Activated gamma-delta T cell treated with anti-CD3 and anti-CD28 coated beads, Interleukin-2, amount 50 U/mL, for 16 hours (primary cell): Measurements from ENCODE around the gene SNED1.

ENCODE experiments used
- DNase-seq: peaks from one replicate; pipeline ENCODE4 v3.0.0-alpha.2; 2020; ENCODE audit warnings: low read depth

The SNED1 gene

GRCh38 chr2:241067501-241068135, 69.2 kb downstream of the SNED1 start:
- no peak for DNase-seq

DNA sequence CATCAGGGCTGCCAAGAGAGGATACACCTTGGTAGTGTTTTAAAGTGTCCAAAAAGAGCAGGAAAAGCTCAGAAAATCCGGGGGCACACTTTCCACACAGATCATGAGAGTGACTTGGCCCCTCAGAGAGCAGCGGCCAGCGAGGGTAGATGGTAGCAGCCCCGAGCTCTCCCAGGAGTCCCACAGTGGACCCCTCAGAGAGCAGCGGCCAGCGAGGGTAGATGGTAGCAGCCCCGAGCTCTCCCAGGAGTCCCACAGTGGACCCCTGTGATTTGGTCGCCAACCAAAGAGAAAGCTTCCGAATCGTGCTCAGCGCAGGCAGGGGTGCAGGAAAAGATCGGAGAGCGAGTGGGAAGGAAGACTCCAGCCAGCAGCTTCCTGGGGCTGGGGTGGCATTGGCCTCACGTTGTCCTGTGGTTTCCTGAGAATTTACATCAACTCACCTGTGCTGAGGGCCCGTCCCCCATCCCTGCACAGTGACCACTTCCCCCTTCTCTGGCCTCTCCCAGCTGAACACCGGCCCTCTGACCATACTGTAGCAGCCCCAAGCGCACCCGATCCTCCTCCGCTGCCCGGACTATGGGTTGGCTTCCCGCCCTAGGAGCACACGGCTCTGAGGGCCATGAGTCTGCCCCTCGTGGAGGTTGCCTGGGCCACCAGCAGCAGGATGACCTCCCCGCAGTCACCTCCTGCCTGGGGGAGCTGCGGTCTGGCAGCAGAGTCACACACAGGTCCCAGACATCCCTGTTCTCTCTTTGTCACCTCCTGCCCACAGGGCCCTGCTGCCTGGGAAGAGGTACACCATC, 69.9 kb downstream of the SNED1 start:
- no peak for DNase-seq

DNA sequence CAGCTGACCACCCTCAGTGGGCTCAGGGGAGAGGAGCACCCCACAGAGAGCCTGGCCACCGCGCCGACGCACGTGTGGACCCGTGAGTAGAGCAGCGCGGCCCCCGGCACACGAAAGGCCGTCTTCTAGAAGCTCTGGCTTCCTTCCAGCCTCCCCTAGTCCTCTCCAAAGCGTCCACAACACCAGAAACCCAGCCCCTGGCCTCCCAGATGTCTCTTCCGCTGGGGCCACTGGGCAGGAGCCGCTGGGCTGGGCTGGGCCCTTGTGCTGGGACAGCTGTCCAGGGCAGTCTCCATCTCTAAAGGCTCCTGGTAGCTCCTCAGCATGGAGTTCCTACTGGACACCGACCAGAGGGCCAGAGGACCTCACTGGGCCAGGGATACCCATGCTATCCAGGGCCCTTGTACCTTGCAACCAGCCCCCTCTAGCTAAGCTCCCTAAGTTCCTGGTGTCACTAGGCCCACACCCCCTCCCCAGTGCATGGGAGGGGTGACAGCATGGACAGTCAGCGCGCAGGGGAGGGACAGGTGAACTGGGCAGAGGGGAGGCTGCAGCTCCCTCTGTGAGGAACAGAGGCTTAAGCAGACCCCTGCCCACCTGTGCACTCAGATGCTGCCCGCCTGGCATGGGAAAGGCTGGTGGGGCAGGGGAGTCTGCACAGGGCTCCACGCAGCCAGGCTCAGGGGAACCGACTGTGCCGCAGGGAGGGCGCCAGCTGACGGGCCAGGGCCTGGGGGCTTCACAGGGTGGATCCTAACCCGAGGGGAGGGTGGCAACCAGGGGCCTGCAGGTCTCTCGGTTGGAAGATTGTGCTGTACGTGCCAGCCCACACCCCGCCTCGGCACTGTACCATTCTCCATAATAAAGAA, 70.8 kb downstream of the SNED1 start:
- no peak for DNase-seq

DNA sequence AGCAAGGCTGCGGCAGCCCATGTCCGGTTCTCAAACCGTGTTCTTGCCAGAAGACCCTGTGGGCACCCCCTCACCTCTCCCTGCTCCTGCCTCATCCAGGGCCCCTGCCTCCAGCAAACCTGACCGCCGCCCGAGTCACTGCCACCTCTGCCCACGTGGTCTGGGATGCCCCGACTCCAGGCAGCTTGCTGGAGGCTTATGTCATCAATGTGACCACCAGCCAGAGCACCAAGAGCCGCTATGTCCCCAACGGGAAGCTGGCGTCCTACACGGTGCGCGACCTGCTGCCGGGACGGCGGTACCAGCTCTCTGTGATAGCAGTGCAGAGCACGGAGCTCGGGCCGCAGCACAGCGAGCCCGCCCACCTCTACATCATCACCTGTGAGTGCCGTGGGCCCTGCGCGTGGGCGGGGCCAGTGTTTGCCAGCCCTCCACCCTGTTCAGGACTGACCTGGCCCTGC, 71.4 kb downstream of the SNED1 start:
- no peak for DNase-seq

DNA sequence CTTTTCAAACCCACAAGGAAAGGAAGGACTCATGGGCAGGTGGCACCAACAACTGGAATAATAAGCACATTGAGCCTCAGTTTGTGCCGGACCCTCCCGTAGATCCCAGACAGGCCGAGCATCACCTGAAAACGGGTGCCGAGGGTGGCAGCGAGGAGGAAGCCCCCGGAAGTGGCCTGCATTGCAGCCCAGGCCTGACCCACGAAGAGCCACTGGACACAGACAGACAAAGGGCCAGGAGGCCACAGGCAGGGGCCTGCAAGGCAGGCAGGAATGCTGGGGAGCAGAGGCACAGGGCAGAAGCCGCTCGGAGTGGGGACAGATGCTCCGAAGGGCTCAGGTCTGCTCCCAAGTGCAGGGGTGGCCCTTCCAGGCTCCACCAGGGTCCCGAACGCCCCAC, 71.9 kb downstream of the SNED1 start:
- DNase-seq: no peak

DNA sequence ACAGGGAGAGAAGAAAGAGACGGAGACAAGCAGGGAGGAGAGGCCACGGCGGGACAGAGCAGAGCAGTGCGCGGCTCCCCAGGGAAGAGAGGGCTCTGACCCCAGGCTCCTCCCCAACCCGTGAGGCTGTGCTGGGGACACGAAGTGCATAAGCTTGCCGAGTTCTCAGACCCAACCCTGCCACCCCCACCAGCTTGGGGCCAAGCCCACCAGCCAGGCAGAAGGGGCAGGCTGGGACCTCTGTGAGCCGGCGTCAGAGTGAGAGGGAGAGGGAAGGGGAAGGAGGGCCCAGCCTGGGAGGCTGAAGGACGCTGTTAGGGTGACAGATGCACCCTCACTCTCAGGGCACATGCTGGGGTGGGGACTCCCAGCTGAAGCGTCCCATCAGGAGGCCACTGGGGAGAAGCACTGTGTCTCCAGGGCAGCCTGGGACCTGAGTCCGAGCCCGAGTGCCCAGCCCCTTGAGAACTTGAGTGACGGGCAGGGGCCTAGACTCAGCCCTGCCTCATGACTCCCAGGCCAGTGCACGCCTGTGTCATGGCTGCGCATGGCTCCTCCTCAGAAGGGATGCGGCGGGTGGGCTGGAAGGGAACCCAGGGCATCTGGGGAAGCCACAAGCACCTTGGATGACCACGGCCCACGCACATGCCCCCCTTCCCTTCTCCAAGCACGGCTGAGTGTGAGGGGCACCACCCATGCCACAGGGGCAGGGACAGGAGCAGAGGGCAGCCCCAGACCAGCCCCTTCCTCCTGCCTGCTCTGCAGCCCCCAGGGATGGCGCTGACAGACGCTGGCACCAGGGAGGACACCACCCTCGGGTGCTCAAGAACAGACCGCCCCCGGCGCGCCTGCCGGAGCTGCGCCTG, 72.6 kb downstream of the SNED1 start:
- DNase-seq: no peak

DNA sequence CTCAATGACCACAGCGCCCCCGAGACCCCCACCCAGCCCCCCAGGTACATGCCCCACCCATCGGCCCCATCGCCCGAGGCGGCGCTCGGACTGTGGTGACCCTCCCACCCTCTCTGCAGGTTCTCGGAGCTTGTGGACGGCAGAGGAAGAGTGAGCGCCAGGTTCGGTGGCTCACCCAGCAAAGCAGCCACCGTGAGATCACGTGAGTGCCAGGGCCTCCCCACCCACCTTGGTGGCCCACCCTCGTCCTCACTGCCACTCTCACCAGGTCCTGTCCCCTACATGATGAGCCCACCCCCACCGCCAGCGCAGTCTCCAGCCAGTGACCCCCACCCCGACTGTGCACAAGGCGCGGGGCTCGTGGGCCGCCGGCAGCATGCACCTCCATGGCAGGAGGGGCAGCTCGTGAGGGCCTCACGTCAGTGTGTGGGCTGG, 73.3 kb downstream of the SNED1 start:
- no peak for DNase-seq

DNA sequence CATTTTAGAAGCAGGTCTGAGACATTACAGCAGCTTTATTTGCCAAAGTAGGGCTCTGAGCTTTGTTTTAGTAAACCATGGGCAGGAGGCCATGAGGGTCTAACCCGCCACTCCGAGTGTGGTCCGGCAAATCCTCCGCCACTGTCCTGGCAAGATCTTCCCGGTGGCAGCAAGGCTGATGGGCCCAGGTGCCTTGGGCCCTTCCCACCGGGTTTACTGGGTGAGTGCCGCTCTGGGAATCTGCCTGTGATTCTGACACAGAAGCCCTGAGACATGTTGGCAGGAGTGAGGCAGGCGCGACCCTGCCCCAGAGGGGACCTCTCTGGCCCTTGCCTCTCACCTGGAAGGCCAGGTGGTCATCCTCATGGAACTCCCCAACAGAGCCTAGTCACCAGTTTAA, 73.7 kb downstream of the SNED1 start:
- no peak for DNase-seq

DNA sequence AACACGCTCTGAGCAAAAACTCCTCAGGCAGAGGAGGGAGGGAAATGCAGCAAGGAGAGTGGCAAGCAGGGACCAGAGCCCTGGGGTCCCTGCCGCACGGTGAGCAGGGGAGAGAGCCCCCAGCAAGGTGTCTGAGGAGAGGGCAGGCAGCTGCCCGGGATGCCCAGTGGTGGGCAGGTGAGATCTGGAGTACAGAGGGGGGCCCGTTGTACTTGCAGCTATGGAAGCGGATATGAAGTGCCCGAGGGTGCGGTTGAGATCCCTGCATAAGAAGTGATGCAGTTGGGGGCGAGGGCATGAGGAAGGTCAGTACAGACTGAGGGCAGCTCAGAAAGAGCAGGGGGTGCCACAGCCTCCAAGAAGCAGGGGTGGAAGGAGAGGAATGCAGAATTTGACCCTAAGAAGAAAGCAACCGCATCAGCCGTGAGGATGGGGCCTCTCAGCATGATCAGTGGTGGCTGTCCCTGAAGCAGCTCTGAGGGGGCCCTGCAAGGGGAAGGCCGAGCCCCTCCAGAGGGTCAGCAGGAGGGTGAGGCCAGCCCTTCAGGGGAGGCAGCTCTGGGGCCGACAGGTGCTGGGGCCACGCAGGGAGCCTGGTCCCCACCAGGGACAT, 74.2 kb downstream of the SNED1 start:
- DNase-seq: no peak

DNA sequence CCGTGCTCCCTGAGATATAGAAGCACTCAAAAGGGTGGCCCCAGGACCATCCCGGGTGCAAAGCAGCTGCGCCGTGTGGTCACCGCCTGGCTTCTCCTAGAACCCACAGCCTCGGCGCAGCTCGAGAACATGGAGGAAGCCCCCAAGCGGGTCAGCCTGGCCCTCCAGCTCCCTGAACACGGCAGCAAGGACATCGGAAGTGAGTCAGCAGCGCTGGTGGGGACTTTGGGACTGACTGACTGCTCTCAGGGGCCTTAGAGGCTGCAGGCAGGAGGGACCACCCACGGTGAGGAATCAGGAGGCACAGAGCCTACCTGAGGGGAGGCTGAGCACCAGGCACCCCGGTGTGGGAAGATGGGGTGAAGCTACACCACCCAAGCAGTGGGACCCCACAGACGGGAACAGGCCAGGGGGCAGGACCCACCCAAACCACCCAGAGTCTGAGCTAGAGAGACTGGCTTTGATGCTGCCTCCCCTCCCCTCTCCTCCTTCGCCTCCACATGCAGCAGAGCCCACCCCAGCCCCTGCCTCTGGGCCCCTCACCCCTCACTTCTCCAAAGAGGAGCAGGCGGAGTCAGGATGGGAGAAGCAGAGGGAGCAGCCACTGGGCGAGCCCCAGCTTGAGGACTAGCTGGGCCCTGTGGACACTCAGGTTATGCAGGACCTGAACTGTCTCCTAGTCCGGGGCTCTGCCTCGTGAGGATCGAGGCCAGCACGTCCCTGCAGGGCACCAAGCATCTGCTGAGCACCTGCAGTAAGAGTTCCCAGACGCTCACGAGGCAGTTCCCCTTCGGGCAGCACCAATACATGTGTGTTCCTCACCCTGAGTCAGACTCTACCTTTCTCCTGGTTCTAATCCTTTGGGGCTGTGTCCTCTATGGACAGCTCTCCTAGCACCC, 75.0 kb downstream of the SNED1 start:
- DNase-seq: no peak

- no peak for DNase-seq
These were observed 75.8 kb downstream of the SNED1 start for GRCh38 chr2:241074065-241074818.

GRCh38 chr2:241074901-241075540, 76.6 kb downstream of the SNED1 start:
- no peak for DNase-seq

GRCh38 chr2:241080405-241081189, 82.2 kb downstream of the SNED1 start:
- no peak for DNase-seq

- no peak for DNase-seq
These were observed 82.8 kb downstream of the SNED1 start for GRCh38 chr2:241081190-241081642.

DNA sequence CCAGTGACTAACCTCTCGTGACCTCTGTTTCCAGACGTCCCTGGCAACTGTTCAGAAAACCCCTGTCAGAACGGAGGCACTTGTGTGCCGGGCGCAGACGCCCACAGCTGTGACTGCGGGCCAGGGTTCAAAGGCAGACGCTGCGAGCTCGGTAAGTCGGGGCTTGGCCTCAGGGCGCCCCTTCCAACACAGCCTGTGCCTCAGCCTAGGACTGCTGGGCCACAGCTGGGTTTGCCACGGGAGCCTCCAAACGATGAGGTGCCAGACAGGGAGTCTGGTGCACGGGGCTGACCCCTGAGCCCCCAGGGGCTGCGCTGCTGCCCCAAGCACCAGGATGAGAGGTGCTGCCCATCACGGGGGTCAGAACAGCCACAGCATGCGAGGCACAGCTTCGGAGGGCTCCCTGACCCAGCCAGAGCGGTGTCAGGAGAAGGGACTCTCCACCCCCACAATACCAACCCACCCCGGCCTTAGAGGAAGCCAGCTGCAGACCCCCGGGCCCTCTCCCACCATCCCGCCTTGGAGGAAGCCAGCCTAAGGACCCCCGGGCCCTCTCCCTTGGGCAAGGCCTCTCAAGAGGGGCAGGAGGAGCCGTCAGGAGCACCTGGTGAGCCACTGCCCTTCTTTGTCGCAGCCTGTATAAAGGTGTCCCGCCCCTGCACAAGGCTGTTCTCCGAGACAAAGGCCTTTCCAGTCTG, 83.4 kb downstream of the SNED1 start:
- DNase-seq: no peak

DNA sequence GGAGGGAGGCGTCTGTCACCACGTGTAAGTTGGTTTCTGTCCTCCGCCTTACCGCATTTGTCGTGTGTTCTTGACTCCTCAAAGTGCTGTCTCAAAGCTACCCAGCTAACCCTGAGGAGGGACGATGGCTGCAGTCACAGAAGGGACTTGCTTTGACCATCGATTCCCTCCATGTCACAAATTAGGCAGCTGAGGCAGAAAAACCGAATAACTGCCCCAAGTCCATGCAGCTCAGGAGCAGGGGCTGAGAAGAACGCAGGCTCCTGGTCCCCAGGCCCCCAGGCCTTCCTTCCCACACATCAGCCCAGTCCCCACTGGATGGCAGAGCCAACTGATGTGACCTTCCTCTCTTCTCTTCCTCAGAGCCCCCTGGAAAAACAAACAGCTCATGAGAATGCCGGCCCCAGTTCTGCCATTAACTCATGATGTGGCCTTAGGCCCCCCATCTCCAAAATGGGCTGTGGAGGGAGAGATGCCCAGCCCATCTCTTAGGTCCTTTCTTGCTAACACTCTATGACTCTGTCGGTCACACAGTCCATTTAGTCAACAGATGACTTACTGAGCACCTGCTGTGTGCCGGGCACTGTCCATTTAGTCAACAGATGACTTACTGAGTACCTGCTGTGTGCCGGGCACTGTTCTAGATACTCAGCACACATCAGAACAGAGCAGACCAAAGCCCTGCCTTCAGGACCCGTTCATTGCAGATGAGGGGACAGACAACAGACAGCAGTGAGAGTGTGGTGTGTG, 84.1 kb downstream of the SNED1 start:
- no peak for DNase-seq

- no peak for DNase-seq
These were observed 84.6 kb downstream of the SNED1 start for GRCh38 chr2:241083091-241083415.
